Esophagus squamous epithelium (tissue), 5 donors: Measurements from ENCODE around the gene FAM131C. TPM values are rescaled to one million over a fixed set of nuclear protein-coding genes. Genes with fewer than 3 reads are reported as not detected.
"Not testable (repeated sequence)": the region's sequence is repeated elsewhere in the genome, so short reads cannot be mapped to it uniquely, and the experiment has no call there.

Source experiments
- DNase-seq: peaks from one replicate; lab custom pipeline; 2025; lab: John Stamatoyannopoulos, UW
- H3K27ac ChIP-seq, 4 donors: fragments of 200-600 bp; sonication (generic); one replicate each; pipeline ENCODE4 v1.5.1; 2016 to 2019; ENCODE audit warnings: mild to moderate bottlenecking in 1 of 4
- H3K27me3 ChIP-seq, 4 donors: fragments of 200-600 bp; sonication (generic); 1 replicate in 3 of 4; 2 replicates in 1 of 4; pipeline versions ENCODE4 v1.5.1 to v1.6.0; 2017 to 2021; ENCODE audit warnings: antibody characterized with exemption in 1 of 4
- H3K36me3 ChIP-seq, 3 donors: fragments of 200-600 bp; sonication (generic); one replicate each; pipeline ENCODE4 v1.5.1; 2016 to 2019
- H3K4me1 ChIP-seq, 3 donors: fragments of 200-600 bp; sonication (generic); one replicate each; pipeline ENCODE4 v1.5.1; 2017 to 2019
- H3K4me3 ChIP-seq, 4 donors: fragments of 200-600 bp; sonication (generic); 1 replicate in 3 of 4; 2 replicates in 1 of 4; pipeline ENCODE4 v1.5.1; 2016 to 2019; ENCODE audit warnings: mild to moderate bottlenecking in 2 of 4, moderate library complexity in 1 of 4
- H3K9me3 ChIP-seq, 3 donors: fragments of 200-600 bp; sonication (generic); one replicate each; pipeline ENCODE4 v1.5.1; 2016 to 2019
- POLR2A ChIP-seq, 4 donors: fragments of 450-650 bp; IDR thresholded peaks; one replicate each; pipeline ENCODE4 v1.6.1; 2017; ENCODE audit warnings: antibody characterized with exemption in 4 of 4, mild to moderate bottlenecking in 4 of 4, moderate library complexity in 3 of 4
- WGBS, 2 donors: methylation state at CpG; one replicate each; pipeline ENCODE4 v1.1.5; 2018; 5-methylcytosine and 5-hydroxymethylcytosine counted together
- intact Hi-C: fragments of 100-400 bp; cut with DNase I; formaldehyde crosslinking; loops from one replicate; pipeline ENCODE4 v1.15.0; 2022
- total RNA-seq, 4 donors: library from RNA; depleted of rRNA; stranded (reverse); fragments of >200 nt; gene quantifications; one replicate each; pipeline ENCODE4 v1.1.0, GENCODE V29; 2016
- TF ChIP-seq, protein P1 (sequence below), 6 experiments: fragments of 450-650 bp in 4 of 6; fragments of 200-600 bp in 2 of 6; sonication (generic) in 2 of 6; IDR thresholded peaks; one replicate each; pipeline ENCODE4 v1.5.1; 2016 to 2019; ENCODE audit warnings: antibody characterized with exemption in 6 of 6, mild to moderate bottlenecking in 4 of 6, moderate library complexity in 4 of 6
- donor health status: DM: yes; HTN: yes; CAD: no.

FAM131C gene
- total RNA-seq, 4 donors from 2014 or later: 1.6 to 4.5 TPM; not detected in 2

DNA sequence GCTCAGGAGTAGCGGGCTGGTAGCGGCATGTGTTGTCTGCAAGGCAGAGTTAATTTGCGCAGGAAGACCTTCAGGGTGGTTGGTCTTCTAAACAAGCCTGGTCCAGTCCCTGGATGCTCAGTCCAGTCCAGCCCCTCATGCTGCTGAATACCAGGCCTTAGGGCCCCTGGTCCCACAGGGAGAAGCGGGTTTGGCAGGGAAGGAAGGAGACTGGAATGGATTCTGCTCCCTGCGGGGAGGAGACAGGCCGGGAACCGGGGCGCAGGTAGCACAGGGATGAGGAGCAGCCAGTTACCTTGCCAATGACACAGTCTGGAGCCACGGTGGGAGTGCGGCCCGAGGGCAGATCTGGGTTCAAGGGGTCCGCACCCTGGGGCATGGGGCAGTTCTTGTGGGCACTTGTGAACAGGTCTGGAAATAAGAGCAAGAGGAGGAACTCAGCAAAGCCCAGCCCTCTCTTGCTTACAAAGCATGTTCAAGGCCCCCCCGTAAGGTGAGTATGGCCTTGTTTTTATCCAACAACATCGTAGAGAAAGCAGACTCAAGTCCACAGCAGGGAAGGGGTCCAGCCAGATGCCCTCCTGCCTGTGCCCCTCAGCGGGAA lies 10.1 kb downstream of the FAM131C start:
- Histone ChIP-seq H3K27ac (no peak overlapping the region), H3K4me3 (no peak overlapping the region), H3K36me3 (no peaks in the 10 kb centered on the region), H3K9me3 (no peaks in the 10 kb centered on the region), H3K4me1 (peaks cover 0 to 23% (median 0%) of the 10 kb centered on the region in 3 donors), H3K27me3 (peaks cover 0 to 10% (median 0%) of the 10 kb centered on the region in 4 donors)
- TF ChIP-seq, protein P1, sequence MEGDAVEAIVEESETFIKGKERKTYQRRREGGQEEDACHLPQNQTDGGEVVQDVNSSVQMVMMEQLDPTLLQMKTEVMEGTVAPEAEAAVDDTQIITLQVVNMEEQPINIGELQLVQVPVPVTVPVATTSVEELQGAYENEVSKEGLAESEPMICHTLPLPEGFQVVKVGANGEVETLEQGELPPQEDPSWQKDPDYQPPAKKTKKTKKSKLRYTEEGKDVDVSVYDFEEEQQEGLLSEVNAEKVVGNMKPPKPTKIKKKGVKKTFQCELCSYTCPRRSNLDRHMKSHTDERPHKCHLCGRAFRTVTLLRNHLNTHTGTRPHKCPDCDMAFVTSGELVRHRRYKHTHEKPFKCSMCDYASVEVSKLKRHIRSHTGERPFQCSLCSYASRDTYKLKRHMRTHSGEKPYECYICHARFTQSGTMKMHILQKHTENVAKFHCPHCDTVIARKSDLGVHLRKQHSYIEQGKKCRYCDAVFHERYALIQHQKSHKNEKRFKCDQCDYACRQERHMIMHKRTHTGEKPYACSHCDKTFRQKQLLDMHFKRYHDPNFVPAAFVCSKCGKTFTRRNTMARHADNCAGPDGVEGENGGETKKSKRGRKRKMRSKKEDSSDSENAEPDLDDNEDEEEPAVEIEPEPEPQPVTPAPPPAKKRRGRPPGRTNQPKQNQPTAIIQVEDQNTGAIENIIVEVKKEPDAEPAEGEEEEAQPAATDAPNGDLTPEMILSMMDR (IDR thresholded peaks at IDR 0.05): no peak
- no peak for TF ChIP-seq POLR2A (IDR thresholded peaks at IDR 0.05)
- no peak for DNase-seq
- intact Hi-C loops: no loop called here
- 71 to 89% methylated on average over 9 to 14 of the region's 15 CpGs for WGBS, 2 donors

DNA sequence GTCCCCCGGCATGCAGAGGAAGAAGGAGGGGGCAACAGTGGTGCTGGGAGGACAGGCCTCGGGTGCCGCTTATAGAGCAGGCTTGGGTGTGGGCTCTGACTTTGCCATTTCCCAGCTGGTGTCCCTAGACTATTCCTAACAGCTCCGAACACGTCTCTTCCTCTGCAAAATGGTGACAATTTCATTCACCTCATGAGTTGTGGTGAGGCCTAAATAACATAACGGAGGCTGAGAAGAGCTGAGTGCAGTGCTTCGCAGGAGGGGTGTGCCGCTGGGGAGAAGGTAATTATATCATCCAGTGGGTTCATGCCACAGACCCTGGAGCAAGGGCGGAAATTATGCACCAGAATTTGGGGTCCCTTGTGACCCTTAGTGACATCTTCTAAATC lies 10.8 kb downstream of the FAM131C start:
- H3K4me1 ChIP-seq: peaks cover 0 to 17% (median 0%) of the 10 kb centered on the region in 3 donors
- WGBS, 2 donors: 81 to 94% methylated on average over 6 to 9 of the region's 9 CpGs
- DNase-seq, intact Hi-C loops, H3K36me3 ChIP-seq, H3K27ac ChIP-seq, H3K4me3 ChIP-seq, H3K27me3 ChIP-seq, H3K9me3 ChIP-seq: not testable (repeated sequence)

DNA sequence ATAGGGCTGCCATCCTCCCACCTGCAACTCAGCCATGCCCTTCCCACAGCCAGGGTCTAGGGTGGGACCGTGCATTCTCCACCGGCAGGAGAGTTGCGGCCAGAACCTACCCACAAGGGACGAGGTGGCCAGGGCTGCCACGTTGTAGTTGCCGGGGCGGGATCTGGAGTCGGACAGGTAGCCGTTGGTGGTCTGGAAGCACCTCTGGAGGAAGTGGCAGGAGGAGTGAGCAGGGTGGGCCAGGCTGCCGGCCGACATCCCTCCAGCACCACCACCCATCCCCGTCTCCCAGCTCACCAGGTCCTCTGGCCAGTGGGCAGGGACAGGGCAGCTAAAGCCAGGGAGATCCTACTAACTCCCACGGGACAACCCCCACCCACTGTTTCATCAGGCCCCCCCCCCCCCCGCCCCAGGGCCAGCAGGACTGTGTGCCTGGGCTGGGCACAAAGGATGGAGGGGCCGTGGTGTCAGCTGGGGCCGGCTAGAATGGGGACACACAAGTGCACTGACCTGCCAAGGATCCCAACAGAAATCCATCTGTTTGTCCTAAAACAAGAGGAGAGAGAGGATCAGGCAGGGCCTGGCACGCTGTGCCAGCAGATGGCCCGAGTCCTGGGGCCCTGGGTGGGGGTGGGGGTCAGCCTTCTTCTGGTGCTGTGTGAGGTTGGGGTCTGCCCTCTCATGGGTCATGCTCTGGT lies 11.3 kb downstream of the FAM131C start:
- H3K4me3 ChIP-seq, DNase-seq, intact Hi-C loops, H3K27ac ChIP-seq, H3K9me3 ChIP-seq, H3K27me3 ChIP-seq, H3K36me3 ChIP-seq: not testable (repeated sequence)
- peaks cover 0 to 16% (median 0%) of the 10 kb centered on the region in 3 donors for H3K4me1 ChIP-seq
- 80% methylated on average over 2 of the region's 18 CpGs; no CpG with 5 or more reads in 1 of the 2 donors for WGBS, 2 donors

DNA sequence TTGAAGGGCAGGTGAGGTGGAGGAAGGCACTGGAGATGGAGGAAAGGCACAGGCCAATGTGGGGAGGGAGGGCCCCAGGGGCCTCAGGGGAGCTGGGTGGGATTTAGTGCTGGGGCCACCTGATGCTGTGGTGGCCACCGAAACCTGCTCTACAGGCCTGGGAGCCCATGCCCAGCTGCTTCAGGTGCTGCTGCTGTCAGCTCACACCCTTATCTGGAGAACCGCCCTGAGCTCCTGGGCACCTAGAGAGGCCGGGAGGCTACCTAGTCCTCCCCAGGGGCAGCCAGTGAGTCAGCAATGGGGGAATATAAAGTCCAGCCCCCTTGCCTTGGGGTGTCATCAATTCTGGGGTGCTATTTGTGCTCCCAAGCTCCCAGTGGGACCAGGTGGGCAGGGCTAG lies 12.2 kb downstream of the FAM131C start:
- Histone ChIP-seq H3K4me1 (peaks cover 0 to 9% (median 0%) of the 10 kb centered on the region in 3 donors), H3K9me3 (no peaks in the 10 kb centered on the region), H3K4me3 (no peak overlapping the region), H3K27ac (no peak overlapping the region), H3K36me3 (no peaks in the 10 kb centered on the region), H3K27me3 (peaks cover 0 to 10% (median 0%) of the 10 kb centered on the region in 4 donors)
- TF ChIP-seq POLR2A (IDR thresholded peaks at IDR 0.05): no peak
- TF ChIP-seq, protein P1 (IDR thresholded peaks at IDR 0.05): no peak
- no peak for DNase-seq
- WGBS, 2 donors: 50 to 80% methylated on average over 1 of the region's 3 CpGs
- intact Hi-C loops: no loop called here

DNA sequence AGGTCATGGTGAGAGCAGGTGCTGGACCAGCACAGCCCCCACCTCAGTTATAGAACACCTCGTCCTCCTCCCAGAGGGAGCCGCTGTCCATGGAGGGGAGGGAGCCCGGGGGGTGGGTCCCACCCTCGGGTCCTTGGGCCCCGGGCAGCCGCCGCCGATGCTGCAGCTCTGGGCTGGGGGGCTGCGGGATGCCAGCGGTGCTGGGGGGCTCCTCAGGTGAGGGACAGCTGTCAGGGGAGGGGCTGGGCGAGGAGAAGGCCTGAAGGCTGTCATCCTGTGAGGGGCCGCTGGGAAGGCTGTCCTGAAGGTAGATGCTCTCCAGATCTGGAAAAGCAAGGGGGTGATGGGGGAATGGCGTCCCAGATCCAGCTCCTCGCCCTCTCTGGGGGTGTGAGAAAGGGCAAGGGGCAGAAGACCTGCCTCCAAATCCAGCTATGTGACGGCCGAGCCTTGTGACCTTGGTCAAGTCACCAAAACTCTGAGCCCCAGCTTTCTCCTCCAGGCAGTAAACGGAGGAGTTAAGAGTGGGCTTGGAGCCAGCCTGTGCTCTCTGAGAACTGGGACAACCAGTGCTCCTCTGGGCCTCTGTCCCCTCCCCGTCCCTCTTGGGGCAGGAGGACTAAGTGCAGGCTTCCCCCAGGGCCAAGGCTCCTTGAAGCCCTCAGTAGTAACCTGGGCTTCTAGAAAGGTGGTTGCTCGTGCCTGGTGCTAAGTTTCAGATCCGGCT lies 14.9 kb downstream of the FAM131C start:
- not testable (repeated sequence) for H3K27me3 ChIP-seq, DNase-seq, H3K4me3 ChIP-seq, H3K27ac ChIP-seq, H3K36me3 ChIP-seq, H3K9me3 ChIP-seq
- 100% methylated on average over 1 of the region's 20 CpGs; no CpG with 5 or more reads in 1 of the 2 donors for WGBS, 2 donors
- peaks cover 0 to 16% (median 5%) of the 10 kb centered on the region in 3 donors for H3K4me1 ChIP-seq
- intact Hi-C loops: loop anchor here (10.0 kb wide), 1 partner anchor 54 kb away; the partner anchor contains the start of gene SRARP

DNA sequence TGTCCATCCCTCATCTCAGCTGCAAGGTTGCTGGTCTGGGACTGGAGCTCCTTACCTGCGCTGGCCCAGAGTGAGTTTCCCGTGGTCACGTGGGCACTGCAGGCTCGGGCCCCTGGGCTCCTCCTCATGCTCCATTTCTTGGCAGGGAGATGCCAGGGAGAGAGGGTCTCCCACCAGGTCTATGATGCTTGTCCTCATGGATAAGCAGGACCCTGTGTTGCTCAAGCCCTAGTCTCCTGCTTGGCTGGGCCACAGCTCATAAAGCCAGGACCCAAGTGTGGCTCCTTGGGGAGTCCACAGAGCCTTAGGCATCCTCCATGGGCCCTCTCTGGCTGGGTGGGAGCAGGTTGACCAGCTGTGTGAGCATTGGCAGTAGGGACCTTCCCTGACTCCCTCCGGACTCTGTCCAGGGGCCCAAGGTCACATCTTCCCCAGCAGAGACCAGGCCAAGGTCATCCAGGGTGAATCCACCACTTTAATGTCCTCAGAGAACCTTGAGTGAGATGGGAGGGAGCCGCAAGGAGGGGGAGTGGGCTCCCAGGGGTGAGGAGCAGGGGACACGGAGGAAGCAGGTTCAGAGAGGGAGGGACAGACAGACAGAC lies 16.0 kb downstream of the FAM131C start:
- not testable (repeated sequence) for H3K27ac ChIP-seq, H3K27me3 ChIP-seq, H3K36me3 ChIP-seq, DNase-seq, H3K9me3 ChIP-seq, H3K4me3 ChIP-seq
- intact Hi-C loops: loop anchor here (10.0 kb wide), 1 partner anchor 53 kb away; the partner anchor contains the start of gene SRARP
- 53 to 71% methylated on average over 6 to 7 of the region's 7 CpGs for WGBS, 2 donors
- H3K4me1 ChIP-seq: peaks cover 0 to 16% (median 5%) of the 10 kb centered on the region in 3 donors

DNA sequence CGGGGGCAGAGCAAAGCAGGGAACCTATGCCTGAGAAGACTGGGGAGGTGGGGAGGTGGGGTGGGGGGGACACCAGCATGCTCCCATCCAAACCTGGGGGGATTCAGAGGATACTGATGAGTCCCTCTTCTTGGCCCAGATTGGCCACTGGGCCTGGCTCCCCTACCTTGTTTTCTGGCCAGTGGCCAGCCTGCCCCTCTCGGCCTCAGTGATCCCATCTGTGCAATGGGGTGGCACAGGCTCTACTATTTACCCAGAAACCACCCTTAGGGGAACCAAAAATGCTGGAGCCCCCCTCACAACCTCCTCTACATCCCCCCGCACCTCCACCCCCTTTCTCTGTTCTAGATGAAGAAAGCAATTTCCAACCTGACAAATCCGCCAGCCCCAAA lies 16.9 kb downstream of the FAM131C start:
- not testable (repeated sequence) for H3K4me3 ChIP-seq, DNase-seq, H3K27ac ChIP-seq, H3K9me3 ChIP-seq, H3K27me3 ChIP-seq, H3K36me3 ChIP-seq
- no CpG with 5 or more reads among the region's 4 CpGs for WGBS, 2 donors
- peaks cover 0 to 16% (median 5%) of the 10 kb centered on the region in 3 donors for H3K4me1 ChIP-seq
- intact Hi-C loops: loop anchor here (10.0 kb wide), 1 partner anchor 52 kb away; the partner anchor contains the start of gene SRARP
